H9 (cell line): ENCODE results near the gene HIPK2. TPM values are rescaled to one million over a fixed set of nuclear protein-coding genes. Genes with fewer than 3 reads are reported as not detected.

Experiments used
- DNase-seq: peaks from one replicate; pipeline ENCODE4 v3.0.0-alpha.2; 2017
- H2AFZ ChIP-seq: one replicate; pipeline ENCODE4 v1.6.1; 2013; ENCODE audit warnings: mild to moderate bottlenecking, low read length, control low read depth, moderate library complexity
- H2AK5ac ChIP-seq: 2 replicates; pipeline ENCODE4 v1.6.1; 2013; ENCODE audit warnings: low read length, control low read depth, mixed read lengths; ENCODE audit not compliant: insufficient read length
- H2BK120ac ChIP-seq: one replicate; pipeline ENCODE4 v1.6.1; 2013; ENCODE audit warnings: low read depth, mild to moderate bottlenecking, low read length, control low read depth, inconsistent platforms; ENCODE audit not compliant: poor library complexity, severe bottlenecking
- H2BK12ac ChIP-seq: 2 replicates; pipeline ENCODE4 v1.6.1; 2013; ENCODE audit warnings: low read length, control low read depth, mixed read lengths, low read depth; ENCODE audit not compliant: insufficient read length
- H2BK15ac ChIP-seq: 2 replicates; pipeline ENCODE4 v1.6.1; 2013; ENCODE audit warnings: low read depth, low read length, control low read depth
- H2BK20ac ChIP-seq: one replicate; pipeline ENCODE4 v1.6.1; 2013; ENCODE audit warnings: low read depth, mild to moderate bottlenecking, low read length, control low read depth, inconsistent platforms; ENCODE audit not compliant: poor library complexity, severe bottlenecking
- H2BK5ac ChIP-seq: 2 replicates; pipeline ENCODE4 v1.6.1; 2013; ENCODE audit warnings: low read length, control low read depth, mixed read lengths; ENCODE audit not compliant: insufficient read length
- H3K14ac ChIP-seq: 2 replicates; pipeline ENCODE4 v1.6.1; 2013; ENCODE audit warnings: low read length, control low read depth; ENCODE audit not compliant: insufficient read depth
- H3K18ac ChIP-seq: 2 replicates; pipeline ENCODE4 v1.6.1; 2013; ENCODE audit warnings: low read depth, mild to moderate bottlenecking, mixed read lengths, low read length, control low read depth; ENCODE audit not compliant: insufficient read length
- H3K23ac ChIP-seq: 2 replicates; pipeline ENCODE4 v1.6.1; 2013; ENCODE audit warnings: low read length, control low read depth, mixed read lengths, low read depth; ENCODE audit not compliant: insufficient read length
- H3K23me2 ChIP-seq: 2 replicates; pipeline ENCODE4 v1.6.1; 2013; ENCODE audit warnings: low read depth, mild to moderate bottlenecking, mixed read lengths, low read length, control low read depth; ENCODE audit not compliant: insufficient read length, poor library complexity, severe bottlenecking
- H3K27ac ChIP-seq: 2 replicates; pipeline ENCODE4 v1.5.1; 2013; ENCODE audit warnings: low read length, control low read depth, mixed read lengths, low read depth; ENCODE audit not compliant: insufficient read length
- H3K27me3 ChIP-seq: 2 replicates; pipeline ENCODE4 v1.6.1; 2013; ENCODE audit warnings: low read length, control low read depth, inconsistent platforms; ENCODE audit not compliant: insufficient read depth
- H3K4ac ChIP-seq: 2 replicates; pipeline ENCODE4 v1.6.1; 2013; ENCODE audit warnings: low read depth, mild to moderate bottlenecking, control low read depth, inconsistent platforms, low read length, moderate library complexity
- H3K4me1 ChIP-seq: 2 replicates; pipeline ENCODE4 v1.6.1; 2013; ENCODE audit warnings: low read length, control low read depth, inconsistent platforms; ENCODE audit not compliant: insufficient read depth
- H3K4me2 ChIP-seq: 2 replicates; pipeline ENCODE4 v1.6.1; 2013; ENCODE audit warnings: low read length, control low read depth, mixed read lengths; ENCODE audit not compliant: insufficient read length, insufficient read depth
- H3K56ac ChIP-seq: 2 replicates; pipeline ENCODE4 v1.6.1; 2013; ENCODE audit warnings: low read depth, mild to moderate bottlenecking, mixed read lengths, low read length, control low read depth; ENCODE audit not compliant: insufficient read length
- H3K79me1 ChIP-seq: 2 replicates; pipeline ENCODE4 v1.6.1; 2013; ENCODE audit warnings: low read depth, mild to moderate bottlenecking, moderate library complexity, low read length, control low read depth, inconsistent platforms; ENCODE audit not compliant: insufficient read depth, poor library complexity, severe bottlenecking
- H3K79me2 ChIP-seq: 2 replicates; pipeline ENCODE4 v1.6.1; 2013; ENCODE audit warnings: low read length, control low read depth, inconsistent platforms; ENCODE audit not compliant: insufficient read depth
- H3K9ac ChIP-seq: 2 replicates; pipeline ENCODE4 v1.6.1; 2013; ENCODE audit warnings: low read length, control low read depth, mixed read lengths; ENCODE audit not compliant: insufficient read length; ENCODE audit errors: extremely low read depth
- H3K9me3 ChIP-seq: one replicate; pipeline ENCODE4 v1.6.1; 2013; ENCODE audit warnings: low read depth, low read length, inconsistent platforms; ENCODE audit not compliant: control insufficient read depth
- H3T11ph ChIP-seq: one replicate; pipeline ENCODE4 v1.6.1; 2013; ENCODE audit warnings: mild to moderate bottlenecking, low read length, control low read depth, inconsistent platforms
- H4K20me1 ChIP-seq: one replicate; pipeline ENCODE4 v1.6.1; 2013; ENCODE audit not compliant: control insufficient read depth, insufficient read length, insufficient read depth
- H4K5ac ChIP-seq: 2 replicates; pipeline ENCODE4 v1.6.1; 2013; ENCODE audit warnings: low read depth, mild to moderate bottlenecking, mixed read lengths, low read length, control low read depth; ENCODE audit not compliant: insufficient read length
- H4K8ac ChIP-seq: replicated peaks from 2 replicates; pipeline ENCODE4 v1.6.1; 2013; ENCODE audit warnings: low read length, control low read depth, mixed read lengths, low read depth; ENCODE audit not compliant: insufficient read length
- H4K91ac ChIP-seq: 2 replicates; pipeline ENCODE4 v1.6.1; 2013; ENCODE audit warnings: low read depth, mild to moderate bottlenecking, moderate library complexity, mixed read lengths, low read length, control low read depth; ENCODE audit not compliant: insufficient read length
- H3K27ac Mint-ChIP-seq, 3 experiments: 2 replicates in 2 of 3; 3 replicates in 1 of 3; pipeline ENCODE4 v1.8.0; 2020 to 2021; ENCODE audit warnings: mixed read lengths in 3 of 3, mild to moderate bottlenecking in 1 of 3, moderate library complexity in 1 of 3
- H3K27me3 Mint-ChIP-seq: 2 replicates; pipeline ENCODE4 v1.8.0; 2021; ENCODE audit warnings: low read depth, mild to moderate bottlenecking, moderate library complexity, mixed read lengths
- H3K36me3 Mint-ChIP-seq, 3 experiments: 2 replicates in 2 of 3; 3 replicates in 1 of 3; pipeline ENCODE4 v1.8.0; 2020 to 2021; ENCODE audit warnings: low read depth in 3 of 3, mixed read lengths in 3 of 3; ENCODE audit not compliant: insufficient read depth in 1 of 3
- H3K4me1 Mint-ChIP-seq, 2 experiments: 2 replicates each; pipeline ENCODE4 v1.8.0; 2020; ENCODE audit warnings: mixed read lengths in 2 of 2
- H3K4me3 Mint-ChIP-seq, 2 experiments: 2 replicates in 1 of 2; 3 replicates in 1 of 2; pipeline ENCODE4 v1.8.0; 2020 to 2021; ENCODE audit warnings: mild to moderate bottlenecking in 2 of 2, mixed read lengths in 2 of 2, moderate library complexity in 1 of 2
- H3K9me3 Mint-ChIP-seq, 2 experiments: 2 replicates in 1 of 2; 3 replicates in 1 of 2; pipeline ENCODE4 v1.8.0; 2020; ENCODE audit warnings: mild to moderate bottlenecking in 2 of 2, mixed read lengths in 2 of 2, moderate library complexity in 1 of 2
- CTCF ChIP-seq: fragments of 200-600 bp; sonication (generic); conservative IDR thresholded peaks from 3 replicates; pipeline ENCODE4 v1.8.0; 2021; ENCODE audit warnings: antibody characterized with exemption, mild to moderate bottlenecking
- WGBS: extraction: QIAGEN DNeasy Blood & Tissue Kit; methylation state at CpG from one replicate; pipeline ENCODE4 v1.1.7; 2013; ENCODE audit warnings: missing lambda C conversion rate, low lambda C conversion rate, mixed read lengths; ENCODE audit not compliant: insufficient read length; ENCODE audit errors: extremely low coverage; 5-methylcytosine and 5-hydroxymethylcytosine counted together
- total RNA-seq: library from RNA; stranded (reverse); gene quantifications from 2 replicates; pipeline ENCODE4 v1.2.1, GENCODE V29; 2021

HIPK2 gene
- total RNA-seq, 1 experiment from 2014 or later, result 21.9 TPM

GRCh38 chr7:139626817-139627216 lies 151.0 kb downstream of the HIPK2 start:
- H4K20me1 ChIP-seq, result no peaks in the 10 kb centered on the region
- H4K8ac ChIP-seq, result no peak overlapping the region
- H3K27ac ChIP-seq, result no peak overlapping the region
- no peak for DNase-seq
- no peaks in the 10 kb centered on the region for H3K9me3 ChIP-seq
- H4K91ac ChIP-seq, result no peak overlapping the region
- H2BK20ac ChIP-seq, result no peak overlapping the region
- H2BK12ac ChIP-seq, result no peak overlapping the region
- no peak overlapping the region for H4K5ac ChIP-seq
- H3T11ph ChIP-seq, result no peak overlapping the region
- no peak overlapping the region for H3K4me3 Mint-ChIP-seq
- no peak overlapping the region for H2BK120ac ChIP-seq
- H3K79me2 ChIP-seq, result no peaks in the 10 kb centered on the region
- no peak overlapping the region for H2BK5ac ChIP-seq
- no peak overlapping the region for H3K18ac ChIP-seq
- WGBS, result no CpG with 5 or more reads among the region's 1 CpG
- H3K36me3 Mint-ChIP-seq, result peaks cover 10 to 50% (median 26%) of the 10 kb centered on the region in 3 experiments
- no peak overlapping the region for H2AK5ac ChIP-seq
- no peak overlapping the region for H2AFZ ChIP-seq
- no peak overlapping the region for H3K4ac ChIP-seq
- no peak overlapping the region for H3K14ac ChIP-seq
- no peaks in the 10 kb centered on the region for H3K23me2 ChIP-seq
- no peak overlapping the region for H2BK15ac ChIP-seq
- H3K79me1 ChIP-seq, result no peaks in the 10 kb centered on the region
- peak overlapping the region in 2 of 3 experiments; percentile 66 to 88; a peak in 5 of 7 replicates for H3K27ac Mint-ChIP-seq
- H3K4me1 Mint-ChIP-seq, result peaks cover 7 to 9% of the 10 kb centered on the region in 2 experiments
- no peak overlapping the region for H3K4me2 ChIP-seq
- H3K56ac ChIP-seq, result no peak overlapping the region
- H3K9ac ChIP-seq, result no peak overlapping the region
- H3K23ac ChIP-seq, result no peak overlapping the region
- no peak for TF ChIP-seq CTCF
- H3K27me3 Mint-ChIP-seq, result no peaks in the 10 kb centered on the region
- H3K4me1 ChIP-seq, result no peaks in the 10 kb centered on the region; the same call in 1 of the 2 replicates
- H3K27me3 ChIP-seq, result no peaks in the 10 kb centered on the region
- no peaks in the 10 kb centered on the region for H3K9me3 Mint-ChIP-seq
